LNCAP (cell line): ENCODE measurements around the gene GPATCH2.

ENCODE experiments used
- CTCF ChIP-seq: fragments of 450-650 bp; IDR thresholded peaks from 2 replicates; pipeline ENCODE4 v1.5.1; 2017; ENCODE audit warnings: mild to moderate bottlenecking

Gene GPATCH2

GRCh38 chr1:217478450-217478849, 152.4 kb downstream of the GPATCH2 start:
- TF ChIP-seq CTCF = no peak

- no peak for TF ChIP-seq CTCF
Observed at GRCh38 chr1:217472915-217473314, 158.0 kb downstream of the GPATCH2 start.

- no peak for TF ChIP-seq CTCF
Observed at GRCh38 chr1:217471403-217471802, 159.5 kb downstream of the GPATCH2 start.

- TF ChIP-seq CTCF = no peak
Observed at GRCh38 chr1:217469983-217470382, 160.9 kb downstream of the GPATCH2 start.

- TF ChIP-seq CTCF = no peak
Observed at GRCh38 chr1:217465102-217465501, 165.8 kb downstream of the GPATCH2 start.

- TF ChIP-seq CTCF = no peak
Observed at GRCh38 chr1:217462666-217463065, 168.2 kb downstream of the GPATCH2 start.

GRCh38 chr1:217462159-217462558, 168.7 kb downstream of the GPATCH2 start:
- no peak for TF ChIP-seq CTCF

GRCh38 chr1:217457016-217457415, 173.9 kb downstream of the GPATCH2 start:
- no peak for TF ChIP-seq CTCF
